NCI-H2029 treated with DMSO at 0.1 percent for 48 hours (cell line): ENCODE data around the gene ACAP3.
A peak's percentile ranks its signal among the peaks of the same experiment; 100 is the strongest.

Experiments
- DNase-seq: peaks from one replicate; lab custom pipeline; 2025; lab: John Stamatoyannopoulos, UW

ACAP3 gene

DNA sequence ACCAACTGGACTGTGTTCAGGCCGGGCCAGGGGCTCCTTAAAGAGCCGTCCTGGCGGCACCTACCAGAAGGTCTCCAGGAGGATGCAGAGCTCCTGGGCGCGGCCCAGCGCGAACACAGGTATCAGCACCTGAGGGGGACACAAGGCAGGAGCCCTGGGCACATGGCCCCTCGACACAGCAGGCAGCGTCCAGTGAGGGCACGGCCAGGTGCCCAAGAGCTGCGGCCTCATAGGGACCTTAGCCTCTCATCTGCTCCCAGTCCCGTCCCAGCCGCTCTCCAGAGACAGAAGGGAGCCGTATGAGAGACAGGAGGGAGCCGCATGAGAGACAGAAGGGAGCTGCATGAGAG is 6.5 kb upstream of the ACAP3 start:
- no peak for DNase-seq

DNA sequence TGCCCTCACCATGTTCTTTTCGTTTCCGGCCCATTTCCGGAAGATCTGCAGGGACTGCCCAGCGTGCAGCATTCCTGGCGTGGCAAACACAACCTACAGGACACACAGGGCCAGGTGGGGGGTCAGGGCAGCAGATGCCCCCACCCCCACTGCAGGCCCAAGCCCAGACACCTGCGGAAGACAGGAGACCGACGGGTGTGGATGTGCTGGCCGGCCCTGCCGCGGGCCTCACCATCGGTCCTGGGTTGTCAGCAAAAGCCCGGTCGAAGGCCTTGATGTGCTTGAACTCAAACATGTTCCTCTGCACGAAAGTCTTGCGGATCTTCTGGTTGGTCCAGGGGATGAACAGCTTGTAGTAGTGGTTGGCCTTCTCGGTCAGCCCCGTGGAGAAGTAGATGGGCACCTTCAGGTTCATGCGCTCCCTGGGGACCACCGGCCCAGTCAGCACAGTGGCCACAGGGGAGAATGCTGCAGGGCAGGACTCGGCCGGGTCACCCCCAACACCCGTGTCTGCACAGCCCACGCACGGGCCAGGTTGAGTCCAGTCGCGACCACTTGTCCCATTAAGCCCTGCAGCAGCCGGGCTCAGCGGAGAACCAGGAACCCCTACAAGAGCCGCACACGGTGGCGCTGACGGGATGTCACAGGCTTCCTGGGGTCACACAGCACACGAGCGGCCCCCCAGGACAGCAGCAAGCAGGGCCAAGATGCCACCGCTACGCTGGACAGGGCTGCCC is 5.9 kb upstream of the ACAP3 start:
- DNase-seq, result no peak

DNA sequence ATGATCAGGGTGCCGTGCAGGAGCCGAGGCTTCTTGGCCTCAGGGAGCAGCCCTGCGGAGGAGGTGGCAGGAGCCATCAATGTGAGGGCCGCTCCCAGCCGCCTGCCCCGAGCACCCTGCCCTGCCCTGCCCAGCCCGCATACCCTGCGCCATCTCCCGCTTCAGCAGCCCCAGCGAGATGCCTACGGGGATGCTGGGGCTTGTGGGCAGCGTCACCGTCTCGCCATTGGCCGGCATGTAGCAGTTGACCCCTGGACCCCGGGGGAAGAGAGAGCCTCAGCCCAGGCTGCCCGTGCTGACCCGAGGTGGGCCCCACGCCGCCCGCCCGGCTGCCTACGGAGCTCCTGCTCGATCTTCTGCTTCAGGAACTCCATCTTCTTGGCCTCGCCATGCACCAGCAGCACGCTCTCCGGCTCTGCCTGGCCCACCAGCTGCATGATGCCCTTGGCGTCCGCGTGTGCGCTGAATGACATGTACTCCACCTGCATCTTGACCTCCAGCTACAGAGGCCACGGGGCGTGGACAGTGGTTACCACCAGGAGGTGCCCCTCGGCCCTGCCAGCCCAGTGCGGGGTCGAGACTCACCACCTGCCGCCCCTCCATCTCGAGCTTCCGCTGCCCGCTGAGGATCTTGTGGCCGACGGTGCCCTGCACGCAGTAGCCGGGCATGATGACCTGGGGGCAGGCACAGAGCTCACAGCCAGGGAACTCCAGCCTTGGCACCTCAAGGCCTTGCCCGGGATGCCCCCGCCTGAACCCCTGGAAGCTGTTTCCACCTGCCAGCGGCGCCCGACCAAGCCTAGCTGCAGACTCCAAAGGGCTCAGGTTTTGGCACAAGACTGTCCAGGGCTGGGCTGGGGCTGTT is 5.0 kb upstream of the ACAP3 start:
- no peak for DNase-seq

DNA sequence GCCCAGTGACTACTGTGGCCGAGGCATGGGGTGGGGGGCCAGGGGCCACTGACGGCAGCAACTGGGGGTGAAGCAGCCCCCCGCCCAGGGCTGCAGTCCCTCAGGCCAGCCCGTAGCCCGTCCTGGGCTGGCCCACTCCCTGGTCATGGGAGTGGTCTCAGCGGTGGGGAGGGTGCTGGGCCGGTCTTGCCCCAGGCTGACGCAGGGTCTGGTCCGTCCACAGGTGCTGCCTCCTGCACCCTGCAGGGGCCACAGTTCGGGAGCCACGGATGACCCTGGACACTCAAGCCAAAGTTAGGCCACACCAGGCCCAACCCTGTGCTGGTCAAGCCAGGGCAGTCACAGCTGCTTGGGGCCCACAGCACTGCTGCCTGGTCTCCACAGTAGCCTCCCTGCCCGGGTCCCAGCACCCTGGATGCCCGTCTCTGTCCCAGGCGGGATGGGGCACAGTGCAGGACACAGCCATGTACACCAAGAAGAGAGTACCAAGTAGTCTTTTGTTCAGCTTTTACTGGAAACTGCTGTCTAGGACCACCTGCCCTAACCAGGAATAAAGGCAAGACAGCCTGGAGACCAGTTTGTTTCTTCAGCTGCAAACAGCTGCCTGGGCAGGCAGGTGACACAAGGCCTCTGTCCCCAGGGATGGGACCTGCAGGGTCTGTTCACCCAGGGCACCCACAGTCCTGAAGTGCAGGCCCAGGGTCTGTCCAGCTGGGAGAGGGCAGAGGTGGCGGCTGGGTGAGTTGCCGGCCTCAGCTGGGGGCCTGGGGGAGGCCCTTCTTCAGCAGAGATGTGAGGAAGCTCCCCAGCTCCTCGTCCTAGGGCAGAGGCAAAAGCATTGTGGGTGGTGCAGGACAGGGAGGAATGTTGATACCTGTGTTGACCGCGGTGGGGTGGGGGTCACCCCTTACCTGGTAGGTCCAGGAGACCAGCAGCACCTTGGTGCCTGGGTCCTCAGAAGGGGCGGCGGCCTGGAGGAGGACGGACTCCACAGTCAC is 3.7 kb upstream of the ACAP3 start:
- DNase-seq, result no peak

DNA sequence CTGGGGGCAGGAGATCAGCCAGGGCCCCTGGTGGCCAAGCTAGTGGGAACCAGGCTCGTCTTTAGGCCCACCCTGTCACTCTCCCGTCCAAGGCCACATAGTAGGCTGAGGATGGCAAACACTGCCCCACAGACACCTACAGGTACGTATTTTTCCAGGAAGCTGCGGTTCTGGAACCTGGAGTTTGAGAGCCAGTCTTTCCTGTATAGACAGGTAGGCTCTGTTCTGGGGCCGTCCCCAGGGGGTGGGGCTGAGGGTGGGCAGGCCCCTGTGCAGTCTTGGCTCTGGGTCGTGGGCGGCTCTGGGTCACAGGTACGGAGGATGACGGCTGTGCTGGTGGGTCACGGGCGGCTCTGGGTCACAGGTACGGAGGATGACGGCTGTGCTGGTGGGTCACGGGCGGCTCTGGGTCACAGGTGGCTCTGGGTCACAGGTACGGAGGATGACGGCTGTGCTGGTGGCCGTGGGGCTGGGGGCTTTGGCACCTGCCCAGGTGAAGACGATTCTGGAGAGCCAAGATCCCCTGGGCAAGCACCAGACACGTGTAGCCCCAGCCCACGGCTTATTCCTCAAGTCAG is 2.8 kb upstream of the ACAP3 start:
- DNase-seq, result no peak

DNA sequence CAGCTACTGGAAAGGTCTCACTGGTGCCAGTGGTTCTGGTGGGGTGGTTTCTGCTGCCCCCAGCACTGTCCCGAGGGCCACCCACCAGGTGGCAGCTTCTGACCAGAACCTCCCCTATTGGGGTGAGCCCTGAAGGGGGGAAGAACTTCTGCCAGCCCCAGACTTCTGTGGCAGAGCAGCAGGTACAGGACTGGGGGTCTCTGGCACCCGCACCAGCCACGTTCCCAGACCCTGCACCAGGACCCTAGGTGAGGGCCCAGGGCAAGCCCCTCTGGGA is 2.3 kb upstream of the ACAP3 start:
- no peak for DNase-seq

DNA sequence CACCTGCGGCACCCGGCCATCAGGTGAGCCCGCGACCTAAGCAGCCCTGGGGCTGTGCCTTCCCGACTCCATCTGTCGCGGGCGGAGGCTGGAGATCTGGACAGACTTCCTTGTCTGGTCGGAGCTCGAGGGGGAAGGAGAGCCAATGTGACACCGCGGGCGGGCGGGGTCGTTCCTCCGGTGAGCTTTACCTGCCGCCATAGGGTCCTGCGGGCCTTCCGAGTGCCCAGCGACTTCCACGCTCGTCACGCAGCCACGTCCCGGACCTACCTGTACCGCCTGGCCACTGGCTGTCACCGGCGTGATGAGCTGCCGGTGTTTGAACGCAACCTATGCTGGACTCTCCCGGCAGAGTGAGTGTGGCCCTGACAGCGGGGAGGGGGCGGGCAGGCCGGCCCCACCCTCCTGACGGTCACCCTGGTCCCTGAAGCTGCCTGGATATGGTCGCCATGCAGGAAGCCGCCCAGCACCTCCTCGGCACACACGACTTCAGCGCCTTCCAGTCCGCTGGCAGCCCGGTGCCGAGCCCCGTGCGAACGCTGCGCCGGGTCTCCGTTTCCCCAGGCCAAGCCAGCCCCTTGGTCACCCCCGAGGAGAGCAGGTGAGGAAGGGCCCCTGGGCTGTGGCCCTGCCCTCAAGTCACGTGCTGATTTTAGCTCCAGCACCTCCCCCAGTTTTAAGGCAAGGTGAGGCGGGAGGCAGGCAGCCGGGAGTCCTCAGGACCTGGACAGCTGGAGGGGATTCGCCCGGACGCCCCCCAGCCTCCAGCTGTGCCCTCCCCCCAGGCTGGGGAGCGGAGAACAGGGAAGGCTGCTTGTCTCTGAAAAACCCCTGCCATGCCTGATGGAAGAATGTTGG is 1.8 kb upstream of the ACAP3 start:
- no peak for DNase-seq

DNA sequence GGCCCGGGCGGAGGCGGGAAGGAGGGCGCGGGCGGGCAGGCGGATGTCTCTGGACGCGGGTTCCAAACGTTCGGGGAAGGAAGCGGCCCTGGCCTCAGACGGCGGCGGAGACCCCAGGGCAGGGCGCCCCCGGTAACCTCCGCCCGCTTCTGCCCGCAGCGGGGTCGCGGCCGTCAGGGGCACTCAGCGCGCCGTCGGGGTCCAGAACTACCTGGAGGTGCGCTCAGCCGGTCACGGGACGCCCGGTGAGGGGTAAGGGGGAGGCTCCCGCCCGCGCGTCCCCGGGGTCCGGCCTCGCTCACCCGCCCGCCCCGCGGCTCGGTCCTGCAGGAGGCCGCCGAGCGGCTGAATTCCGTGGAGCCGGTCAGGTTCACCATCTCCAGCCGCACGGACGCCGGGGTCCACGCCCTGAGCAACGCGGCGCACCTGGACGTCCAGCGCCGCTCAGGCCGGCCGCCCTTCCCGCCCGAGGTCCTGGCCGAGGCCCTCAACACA is 1.1 kb upstream of the ACAP3 start:
- no peak for DNase-seq

DNA sequence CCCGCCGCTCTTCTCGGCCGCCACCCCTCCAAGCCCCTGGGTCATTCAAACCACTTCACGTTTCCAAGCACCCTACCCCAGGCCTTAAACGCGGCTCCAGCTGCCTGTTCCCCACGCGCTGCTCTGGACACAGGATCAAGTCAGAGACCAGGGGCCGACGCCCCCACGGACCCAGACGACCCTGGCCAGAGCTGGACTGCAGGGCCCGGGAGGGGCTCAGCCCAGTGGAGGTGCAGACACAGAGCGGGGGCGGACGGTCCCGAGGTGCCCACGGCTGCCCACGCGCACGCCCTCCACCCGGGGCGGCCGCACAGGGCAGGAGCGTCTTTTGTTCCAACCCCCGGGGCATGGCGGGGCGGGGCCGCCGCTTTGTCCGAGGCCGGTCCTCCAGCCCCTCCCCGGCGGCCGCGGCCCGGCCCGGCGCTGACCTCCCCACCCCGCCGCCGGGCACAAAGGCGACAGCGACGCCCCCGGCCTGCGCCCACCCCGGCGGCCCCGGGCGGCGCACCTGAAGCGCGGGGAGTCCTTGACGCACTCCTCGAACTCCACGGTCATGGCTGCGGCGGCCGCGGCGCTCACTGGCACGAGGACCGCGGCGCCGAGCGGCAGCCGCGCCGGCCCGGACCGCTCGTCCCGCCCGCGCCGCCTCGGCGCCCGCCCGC is 338 bp downstream of the ACAP3 start:
- DNase-seq, result no peak

DNA sequence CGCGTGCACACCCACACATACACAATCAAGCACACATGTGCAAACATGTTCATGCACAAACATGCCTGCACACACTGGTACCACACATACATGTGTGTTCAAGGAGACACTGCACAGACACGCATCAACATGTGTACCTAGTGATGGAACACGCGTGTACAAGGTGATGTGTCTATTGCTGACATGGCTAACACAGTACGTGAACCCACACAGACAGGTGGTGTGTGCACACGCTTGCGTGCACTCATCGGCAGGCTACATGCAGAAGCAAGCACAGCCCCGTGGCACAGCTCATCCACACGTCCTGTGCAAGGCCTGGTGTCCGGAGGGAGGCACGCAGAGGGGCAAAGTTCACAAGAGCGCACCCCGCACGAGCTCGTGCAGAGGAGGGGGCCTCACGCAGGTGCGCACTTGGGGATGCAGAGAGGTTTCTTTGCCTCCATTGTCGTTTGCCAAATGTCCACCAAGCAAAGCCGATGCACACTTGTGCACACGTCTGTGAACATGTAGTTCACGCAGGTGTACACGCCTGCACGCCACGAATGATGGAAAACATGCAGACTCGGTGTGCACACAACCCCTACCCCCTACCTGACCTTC is 969 bp downstream of the ACAP3 start:
- no peak for DNase-seq

DNA sequence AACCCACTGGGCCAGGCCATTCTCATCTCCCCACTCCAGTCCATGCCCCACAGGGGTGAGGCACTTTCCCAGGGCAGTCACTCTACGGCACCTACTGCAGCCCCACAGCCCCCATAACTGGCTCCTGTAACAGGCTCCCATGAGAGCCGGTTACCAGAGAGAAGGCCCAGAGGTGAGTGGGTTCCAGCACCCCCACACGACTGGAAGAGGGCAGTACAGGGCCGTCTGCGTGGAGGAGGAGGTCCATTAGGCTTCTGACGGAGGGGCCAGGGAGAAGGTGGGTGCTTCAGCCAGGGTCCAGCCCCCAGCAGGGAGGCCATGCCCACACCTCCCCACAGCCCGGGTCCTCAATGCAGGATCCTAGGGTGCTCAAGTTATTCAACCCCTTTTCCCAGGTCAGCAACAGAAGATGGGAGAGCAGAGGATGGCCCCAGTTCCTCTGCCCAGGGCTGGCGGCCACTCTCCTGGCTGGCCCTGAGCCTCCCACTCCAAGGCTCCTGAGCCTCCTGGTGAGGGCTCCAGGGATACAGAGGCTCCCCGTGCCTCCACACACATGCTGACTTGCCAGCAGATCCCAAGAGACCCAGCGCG is 1.6 kb downstream of the ACAP3 start:
- no peak for DNase-seq

DNA sequence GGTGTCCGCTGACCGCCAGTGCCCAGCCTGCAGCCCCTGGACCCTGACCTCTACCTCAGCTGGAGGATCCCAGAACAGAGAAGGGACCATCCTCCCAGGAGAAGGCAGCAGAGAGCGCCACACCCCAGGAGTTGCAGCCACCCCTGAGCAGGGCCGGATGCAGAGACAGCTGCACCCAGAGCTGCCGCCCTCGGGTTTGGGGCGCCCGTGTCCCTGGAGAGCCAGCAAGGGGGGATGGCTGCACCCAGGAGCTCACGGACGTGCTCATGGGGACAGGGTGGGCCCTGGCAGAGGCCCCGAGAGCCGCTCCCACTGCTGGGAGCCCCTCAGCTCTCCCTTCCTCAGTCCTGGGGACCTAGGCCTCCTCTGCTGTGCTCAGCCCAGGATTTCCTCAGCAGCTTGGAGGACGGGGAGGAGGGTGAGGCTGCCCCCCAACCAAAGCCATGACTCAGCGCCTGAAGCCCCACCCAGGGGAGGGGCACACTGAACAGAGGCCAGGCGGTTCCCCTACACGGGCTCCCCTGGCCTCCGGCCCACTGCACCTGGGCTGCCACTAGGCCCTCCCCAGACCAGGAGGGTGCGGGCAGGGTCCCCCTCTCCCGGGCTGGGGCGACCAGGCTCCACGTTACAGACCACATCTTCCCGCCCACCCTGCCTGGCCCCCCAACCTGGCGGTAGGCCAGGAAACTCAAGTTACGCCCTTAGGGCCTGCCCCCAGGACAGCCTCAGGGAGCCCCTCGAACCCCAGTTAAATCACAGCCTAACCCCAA is 2.2 kb downstream of the ACAP3 start:
- no peak for DNase-seq

DNA sequence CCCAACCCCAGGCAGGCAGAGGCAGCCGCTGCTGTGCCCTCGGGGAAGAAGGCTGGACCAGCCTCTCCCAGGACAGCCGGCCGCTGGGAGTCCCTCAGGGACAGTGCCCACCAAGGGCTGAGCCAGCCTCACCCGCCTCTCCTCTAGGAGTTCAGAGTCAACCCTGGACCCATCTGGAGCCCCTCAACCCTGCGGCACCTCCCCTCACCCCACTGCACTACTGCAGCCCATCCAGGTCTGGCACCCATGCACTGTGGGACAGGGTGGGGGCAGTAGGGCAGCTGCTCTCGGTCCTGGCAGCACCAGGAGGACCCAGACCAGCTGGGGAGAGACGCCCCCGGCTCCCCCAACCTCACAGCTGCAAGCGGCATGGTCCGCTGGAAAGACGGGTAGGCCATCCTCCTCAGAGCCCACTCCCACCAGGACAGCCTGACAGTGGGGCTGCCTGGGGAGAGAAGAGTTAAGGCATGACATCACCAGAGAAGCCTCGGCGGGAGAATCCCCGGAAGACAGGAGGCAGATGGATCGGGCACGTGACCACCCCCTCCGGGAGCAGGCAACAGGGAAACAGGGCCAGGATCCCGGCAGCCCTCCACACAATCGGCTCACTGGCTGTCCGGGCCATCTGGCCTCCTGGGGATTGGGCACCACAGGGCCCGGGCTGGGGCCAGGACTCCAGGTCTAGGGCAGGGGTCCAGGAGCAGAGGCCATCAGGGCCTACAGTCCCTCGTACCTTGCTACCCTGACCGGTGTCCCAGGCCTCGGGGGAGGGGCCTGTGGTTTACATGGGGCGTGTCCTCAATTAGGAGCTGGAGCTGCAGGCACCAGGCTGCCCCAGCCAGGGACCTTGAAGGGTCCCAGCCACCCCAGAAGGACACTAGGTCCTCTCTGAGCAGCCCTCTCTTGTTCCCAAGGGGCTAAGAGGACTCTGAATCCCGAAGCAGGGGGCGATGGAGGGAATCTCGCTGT is 3.1 kb downstream of the ACAP3 start:
- peak; percentile 12 for DNase-seq

DNA sequence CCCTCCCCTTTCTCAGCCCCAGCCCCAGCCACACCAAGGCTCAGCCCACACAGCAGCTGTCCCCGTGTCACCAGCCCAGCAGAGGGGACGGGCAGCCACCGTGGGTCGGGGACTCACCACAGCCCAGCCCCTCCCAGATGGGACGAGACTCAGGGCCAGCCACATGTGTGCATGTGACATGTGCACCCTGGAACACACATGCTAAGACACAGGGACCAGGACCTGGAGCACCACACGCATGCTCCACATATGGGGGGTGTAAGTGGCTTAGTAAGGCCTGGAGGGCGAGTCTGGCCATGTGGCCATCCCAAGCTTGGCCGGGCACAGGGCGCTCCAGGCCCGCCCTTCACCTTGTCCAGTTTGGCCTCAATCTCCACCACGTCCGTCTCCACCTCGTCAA is 4.0 kb downstream of the ACAP3 start:
- no peak for DNase-seq

DNA sequence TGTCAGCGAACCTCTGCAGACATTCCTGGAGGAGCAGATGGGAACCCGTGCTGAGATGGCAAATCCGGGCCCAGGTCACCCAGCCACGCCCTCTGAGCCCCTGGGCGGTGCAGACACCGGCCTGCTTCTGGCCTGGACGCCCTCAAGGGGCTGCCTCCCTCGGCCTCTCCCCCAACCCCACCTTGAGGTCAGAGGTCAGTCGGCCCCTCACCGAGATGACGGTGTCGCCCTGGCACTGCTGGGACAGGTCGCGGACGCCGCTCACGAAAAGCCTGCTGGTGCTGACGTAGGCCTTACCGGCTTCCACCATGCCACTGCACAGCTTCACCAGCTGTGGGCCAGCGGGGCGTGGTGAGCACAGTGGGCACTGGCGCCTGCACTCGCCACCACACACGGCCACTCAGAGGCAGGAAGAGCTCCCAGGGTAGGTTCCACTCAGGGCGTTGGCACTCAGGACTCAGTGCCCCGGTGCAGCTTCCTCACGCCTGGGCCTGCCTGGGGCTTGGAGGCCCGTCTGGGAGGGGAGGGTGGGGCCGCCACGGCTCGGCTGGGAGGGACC is 4.7 kb downstream of the ACAP3 start:
- no peak for DNase-seq

DNA sequence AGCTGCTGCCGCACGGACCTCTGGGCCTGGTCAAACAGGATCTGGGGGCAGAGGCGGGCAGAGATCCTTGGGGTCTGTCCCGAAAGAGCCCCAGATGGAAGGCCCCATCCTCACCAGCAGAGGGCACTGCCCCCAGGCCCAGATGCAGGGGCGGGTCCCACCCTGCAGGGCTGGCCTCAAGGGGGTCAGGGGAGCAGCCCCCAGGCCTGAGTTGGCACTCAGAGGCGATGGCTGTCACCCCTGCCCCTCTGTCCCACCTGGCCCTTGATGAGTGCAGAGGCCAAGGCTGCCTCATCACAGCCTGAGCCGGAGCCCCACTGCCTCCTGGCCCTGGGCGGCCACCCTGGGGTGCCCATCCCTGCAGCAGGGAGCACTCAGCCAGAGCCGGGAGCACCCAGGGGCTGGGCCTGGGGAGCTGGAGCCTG is 5.7 kb downstream of the ACAP3 start:
- no peak for DNase-seq

DNA sequence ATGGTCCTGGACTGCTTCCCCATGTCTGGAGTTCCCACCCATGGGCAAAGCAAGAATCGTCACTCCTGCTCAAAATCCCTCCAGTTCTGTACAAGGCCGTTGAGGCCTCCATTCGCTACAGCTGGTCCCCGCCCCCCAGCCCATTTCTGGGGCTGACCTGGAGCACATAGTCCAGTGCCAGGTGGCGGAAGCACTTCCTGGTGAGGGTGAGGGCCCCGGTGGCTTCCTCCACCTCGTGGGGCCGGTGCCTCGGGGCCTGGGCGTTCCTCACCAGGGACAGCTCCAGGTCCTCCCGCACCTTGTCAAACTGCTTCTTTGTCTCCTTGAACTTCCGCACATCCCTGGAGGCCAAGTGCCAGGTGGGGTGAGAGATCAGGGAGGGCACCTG is 7.4 kb downstream of the ACAP3 start:
- DNase-seq, result no peak
